ENCODE measurements around the gene TMEM184A.

GRCh38 chr7:1494447-1494846 lies 61.6 kb downstream of the TMEM184A start:
- TF ChIP-seq GATA2 (IDR thresholded peaks at IDR 0.05; ENCODE audit: insufficient read depth, insufficient read length, low read depth, low read length) (no peak), POLR2AphosphoS5 (IDR thresholded peaks at IDR 0.05; ENCODE audit: insufficient read depth, low read depth, low read length) (no peak), EZH2 (IDR thresholded peaks at IDR 0.05; ENCODE audit: borderline replicate concordance, low read depth, low read length, severe bottlenecking) (no peak), JUN (IDR thresholded peaks at IDR 0.05; ENCODE audit: borderline replicate concordance, insufficient read depth, insufficient read length, low read depth) (no peak), POLR2A (IDR thresholded peaks at IDR 0.05; ENCODE audit: low read depth, low read length) (no peak), MYC (IDR thresholded peaks at IDR 0.05; ENCODE audit: low read depth, low read length) (no peak)
- TF ChIP-seq, protein P1, sequence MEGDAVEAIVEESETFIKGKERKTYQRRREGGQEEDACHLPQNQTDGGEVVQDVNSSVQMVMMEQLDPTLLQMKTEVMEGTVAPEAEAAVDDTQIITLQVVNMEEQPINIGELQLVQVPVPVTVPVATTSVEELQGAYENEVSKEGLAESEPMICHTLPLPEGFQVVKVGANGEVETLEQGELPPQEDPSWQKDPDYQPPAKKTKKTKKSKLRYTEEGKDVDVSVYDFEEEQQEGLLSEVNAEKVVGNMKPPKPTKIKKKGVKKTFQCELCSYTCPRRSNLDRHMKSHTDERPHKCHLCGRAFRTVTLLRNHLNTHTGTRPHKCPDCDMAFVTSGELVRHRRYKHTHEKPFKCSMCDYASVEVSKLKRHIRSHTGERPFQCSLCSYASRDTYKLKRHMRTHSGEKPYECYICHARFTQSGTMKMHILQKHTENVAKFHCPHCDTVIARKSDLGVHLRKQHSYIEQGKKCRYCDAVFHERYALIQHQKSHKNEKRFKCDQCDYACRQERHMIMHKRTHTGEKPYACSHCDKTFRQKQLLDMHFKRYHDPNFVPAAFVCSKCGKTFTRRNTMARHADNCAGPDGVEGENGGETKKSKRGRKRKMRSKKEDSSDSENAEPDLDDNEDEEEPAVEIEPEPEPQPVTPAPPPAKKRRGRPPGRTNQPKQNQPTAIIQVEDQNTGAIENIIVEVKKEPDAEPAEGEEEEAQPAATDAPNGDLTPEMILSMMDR (IDR thresholded peaks at IDR 0.05; ENCODE audit: extremely low read depth in 1 of 2, insufficient read depth in 1 of 2, low read depth in 1 of 2, low read length in 2 of 2) = no peak
- TF ChIP-seq, protein P2, sequence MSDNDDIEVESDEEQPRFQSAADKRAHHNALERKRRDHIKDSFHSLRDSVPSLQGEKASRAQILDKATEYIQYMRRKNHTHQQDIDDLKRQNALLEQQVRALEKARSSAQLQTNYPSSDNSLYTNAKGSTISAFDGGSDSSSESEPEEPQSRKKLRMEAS (IDR thresholded peaks at IDR 0.05; ENCODE audit: insufficient read depth, insufficient read length) = no peak

All from endothelial cell of umbilical vein (primary cell).